Left ventricle myocardium superior (tissue), 1 donor: ENCODE data around the gene CD83. TPM values are rescaled to one million over a fixed set of nuclear protein-coding genes. Genes with fewer than 3 reads are reported as not detected.
A peak's percentile ranks its signal among the peaks of the same experiment; 100 is the strongest.

Experiments
- ATAC-seq: fragments of 200-7000 bp; cut with Tn5 transposase; one replicate; pipeline ENCODE4 v1.9.1; 2020; ENCODE audit warnings: mild to moderate bottlenecking, moderate library complexity
- DNase-seq: peaks from one replicate; pipeline ENCODE4 v3.0.0-alpha.2; 2020
- intact Hi-C: fragments of 100-400 bp; cut with micrococcal nuclease; formaldehyde crosslinking; loops from one replicate; pipeline ENCODE4 v1.11.0; 2022
- total RNA-seq: library from RNA; stranded (reverse); fragmentation: NEBNext Ultra II Directional; extraction: Animal tissue kit (Norgen Biotek cat#: 25700); gene quantifications from one replicate; pipeline ENCODE4 v1.2.1, GENCODE V29; 2021
- donor health status: DM: no; HTN: yes; CAD: no; lungs with severe emphysema.

CD83 gene
- total RNA-seq, 1 donor from 2014 or later, result 1.6 TPM

DNA sequence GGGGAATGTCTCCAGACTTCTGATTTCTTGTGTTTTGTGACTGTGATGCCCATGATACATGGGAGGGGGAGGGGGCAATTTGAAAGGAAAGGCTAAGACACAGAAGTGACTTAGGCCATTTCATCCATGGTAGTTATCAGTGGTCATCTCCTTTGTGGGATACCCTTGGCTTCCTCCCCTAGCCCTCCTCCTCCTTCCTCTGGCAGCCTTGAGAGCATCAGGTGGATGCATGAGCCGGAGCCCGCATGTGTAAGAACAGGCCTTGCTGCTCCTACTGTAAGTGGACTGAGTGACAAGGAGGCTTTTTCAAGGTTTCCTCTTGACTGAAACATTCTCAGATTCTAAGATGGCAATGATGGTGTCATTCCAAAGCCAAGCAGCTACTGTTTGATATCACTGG is 874 bp downstream of the CD83 start:
- DNase-seq, result no peak
- intact Hi-C loops, result no loop called here
- ATAC-seq, result no peak

DNA sequence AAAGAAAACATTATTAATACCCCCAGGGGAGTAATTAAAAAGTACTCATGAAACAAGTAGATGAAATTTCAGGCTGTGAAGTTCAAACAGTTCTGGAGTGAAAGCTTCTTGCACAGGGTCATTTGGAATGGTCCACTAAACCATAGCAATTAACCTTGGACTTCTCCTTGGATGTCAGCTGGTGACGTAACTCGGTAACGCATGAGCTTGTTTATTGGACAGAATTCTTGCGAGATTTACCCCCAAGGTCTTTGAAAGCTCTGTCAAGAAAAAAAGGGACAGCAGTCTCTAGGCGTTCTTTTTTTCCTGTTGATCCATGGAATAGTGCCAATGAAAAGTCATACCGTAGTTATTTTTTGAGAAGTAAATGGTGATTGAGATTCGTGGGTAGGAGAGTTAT is 2.2 kb downstream of the CD83 start:
- intact Hi-C loops, result no loop called here
- ATAC-seq (no peak), DNase-seq (no peak)

DNA sequence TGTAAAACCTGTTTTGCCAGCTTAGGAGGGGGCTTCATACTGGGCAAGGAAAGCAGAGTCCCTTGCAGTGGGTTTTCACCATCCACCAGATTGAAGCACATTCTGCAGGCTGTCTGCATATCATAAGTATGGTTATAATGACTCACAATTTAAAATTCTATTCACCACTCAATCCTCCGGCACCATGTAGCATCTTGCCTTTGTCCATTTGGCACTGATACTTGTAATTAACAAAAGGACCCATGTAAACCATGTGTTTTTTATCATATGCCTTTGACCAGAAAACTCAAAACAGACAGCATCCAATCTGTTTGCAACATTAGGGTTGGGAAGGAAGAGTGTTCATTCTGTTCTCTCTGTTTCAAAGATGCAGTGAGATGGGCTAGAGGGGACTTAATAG is 3.0 kb downstream of the CD83 start:
- intact Hi-C loops, result no loop called here
- ATAC-seq (no peak), DNase-seq (no peak)

DNA sequence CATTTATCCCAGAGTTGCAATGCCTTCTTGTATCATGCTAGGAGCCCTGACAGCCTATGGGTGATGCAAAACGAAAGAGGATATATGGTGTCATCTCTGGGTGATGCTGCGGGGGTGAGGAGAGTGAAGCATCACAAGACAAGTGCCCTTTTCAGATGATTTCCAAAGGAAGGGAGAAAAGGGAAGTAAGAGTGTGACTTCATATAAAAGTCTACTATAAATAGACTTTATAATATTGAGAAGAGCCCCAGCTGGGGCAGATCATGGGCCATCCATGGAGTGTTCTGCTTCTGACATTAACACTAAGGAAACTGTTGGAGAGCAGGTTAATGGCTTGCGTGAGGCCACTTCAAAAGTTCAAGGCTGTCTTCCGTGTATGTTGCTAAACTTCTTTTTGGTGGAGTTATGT is 4.4 kb downstream of the CD83 start:
- peak; percentile 26 for ATAC-seq
- DNase-seq, result no peak
- intact Hi-C loops, result no loop called here

DNA sequence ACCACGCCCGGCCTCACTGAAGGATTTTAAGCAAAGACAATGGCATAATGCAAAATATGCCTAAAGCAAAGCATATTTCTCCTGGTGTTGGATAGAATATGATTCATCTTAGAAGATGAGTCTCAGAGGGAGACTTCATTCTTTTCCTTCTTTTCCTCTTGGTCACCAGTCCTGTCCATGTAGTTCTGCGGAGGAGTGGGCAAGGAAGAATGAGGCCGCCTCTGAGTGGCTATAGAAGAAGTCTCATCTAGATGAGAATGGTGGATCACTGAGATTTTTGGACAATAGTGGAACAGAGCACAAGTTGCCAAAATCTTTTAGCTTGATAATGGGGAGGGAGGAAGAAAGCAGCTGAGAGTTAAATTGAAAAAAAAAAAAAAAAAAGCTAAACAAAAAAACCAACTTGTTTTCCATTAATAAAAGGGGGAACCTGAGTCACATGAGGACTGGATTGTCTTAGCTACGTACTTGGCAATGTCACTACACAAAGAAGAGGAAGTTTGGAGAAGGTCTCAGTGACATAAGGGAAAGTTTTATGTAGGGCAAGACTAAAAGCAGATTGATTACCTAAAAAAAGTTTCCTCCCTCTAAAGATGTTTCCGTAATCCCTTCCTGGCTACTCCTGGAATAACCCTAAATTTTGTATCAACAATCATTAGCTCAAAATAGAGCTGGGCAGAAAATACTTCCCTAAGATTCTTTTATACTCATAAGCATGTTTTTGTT is 6.0 kb downstream of the CD83 start:
- ATAC-seq (peak; percentile 44), DNase-seq (no peak)
- intact Hi-C loops, result no loop called here

DNA sequence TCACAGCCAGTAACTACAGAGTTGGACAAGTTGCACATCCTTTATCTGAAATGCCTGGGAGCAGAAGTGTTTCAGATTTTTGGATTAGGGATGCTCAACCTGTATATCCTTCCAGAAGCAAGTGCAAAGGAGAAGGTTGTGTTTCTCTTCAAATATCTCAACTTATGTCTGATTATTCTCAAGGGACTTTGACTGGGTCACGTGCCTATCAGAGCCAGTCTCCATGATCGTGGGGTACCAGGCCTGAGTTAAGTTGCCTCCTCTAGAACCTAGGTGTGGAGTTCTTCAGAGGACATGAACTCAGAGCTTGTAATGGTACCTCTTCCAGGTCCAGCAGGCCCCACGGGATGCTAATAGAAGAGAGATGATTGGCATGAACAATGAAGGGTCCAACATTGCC is 7.8 kb downstream of the CD83 start:
- intact Hi-C loops, result no loop called here
- DNase-seq (no peak), ATAC-seq (no peak)

DNA sequence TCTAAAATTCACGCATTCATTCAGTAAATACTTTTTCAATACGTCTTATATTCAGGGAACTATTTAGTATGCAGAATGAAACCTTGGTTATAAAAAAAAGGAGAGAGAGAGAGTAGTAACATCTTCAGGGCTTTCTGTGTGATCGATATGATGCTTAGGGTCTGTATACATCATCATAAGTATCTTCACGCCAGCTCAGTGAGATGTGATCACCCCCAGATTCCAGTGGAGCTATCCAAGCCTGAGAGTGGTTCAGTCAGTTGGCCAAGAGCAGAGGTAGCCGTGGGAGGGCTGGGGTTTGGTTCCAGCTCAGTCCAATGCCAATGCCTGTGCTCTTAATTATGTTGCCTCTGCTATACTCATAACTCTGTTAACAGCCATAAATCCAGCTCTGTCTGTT is 8.6 kb downstream of the CD83 start:
- intact Hi-C loops, result no loop called here
- no peak for ATAC-seq
- no peak for DNase-seq

DNA sequence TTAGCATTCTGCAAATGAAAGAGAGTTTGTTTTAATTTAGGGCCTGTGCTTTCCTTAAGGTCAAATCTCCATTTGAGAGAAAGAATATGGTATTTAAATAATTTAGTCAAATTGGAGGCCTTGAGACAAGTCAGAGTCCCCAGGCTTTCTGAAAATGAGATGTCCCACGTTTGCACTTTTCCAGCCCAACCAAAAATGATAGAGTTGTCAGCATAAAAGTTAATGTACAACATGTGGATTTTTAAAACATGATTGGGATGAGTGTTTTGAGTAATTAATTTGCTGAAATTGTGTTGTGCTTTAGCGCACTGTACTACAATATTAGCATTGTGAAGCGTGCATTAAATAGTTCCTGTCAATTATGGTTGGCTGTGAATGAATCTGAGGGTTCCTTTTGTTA is 10.0 kb downstream of the CD83 start:
- DNase-seq (no peak), ATAC-seq (no peak)
- intact Hi-C loops, result no loop called here

DNA sequence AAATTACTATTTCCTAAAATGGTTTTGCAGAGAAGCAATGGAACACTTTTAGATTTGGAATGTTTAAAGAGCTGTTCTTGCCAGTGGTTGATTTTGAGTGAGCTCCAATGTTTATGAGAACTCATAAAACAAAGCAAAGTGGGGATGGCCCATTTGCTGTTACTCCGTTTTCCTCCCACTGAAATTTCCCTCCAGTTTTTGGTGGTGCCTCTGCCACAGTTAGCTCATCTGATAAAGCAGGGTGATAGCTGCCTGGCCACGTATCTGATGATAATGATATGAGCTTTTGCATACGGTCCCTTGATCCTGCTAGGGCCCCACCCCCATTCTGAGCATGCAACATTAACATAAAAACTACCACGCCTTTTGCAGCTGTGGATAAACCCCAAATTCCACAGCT is 10.4 kb downstream of the CD83 start:
- DNase-seq, result no peak
- intact Hi-C loops, result no loop called here
- no peak for ATAC-seq

DNA sequence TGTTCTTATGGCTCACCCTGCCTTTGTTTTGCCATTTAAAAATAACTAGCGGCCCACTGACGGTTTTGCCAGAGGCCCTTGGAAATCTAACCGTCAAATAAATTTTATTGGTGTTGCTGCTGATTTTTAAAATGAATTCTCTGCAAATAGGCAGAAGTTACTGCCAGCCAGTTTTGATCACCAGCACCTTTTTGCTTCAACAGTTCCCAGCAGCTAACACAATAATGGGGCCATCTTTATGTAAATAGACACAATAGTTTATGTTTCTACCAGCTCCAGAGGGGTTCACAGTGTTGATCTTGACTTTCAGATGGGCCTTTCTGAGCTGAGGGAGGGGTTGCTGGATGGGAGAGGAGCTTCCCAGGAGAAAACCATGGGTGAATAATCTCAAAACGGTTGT is 11.2 kb downstream of the CD83 start:
- intact Hi-C loops, result no loop called here
- no peak for ATAC-seq
- no peak for DNase-seq

DNA sequence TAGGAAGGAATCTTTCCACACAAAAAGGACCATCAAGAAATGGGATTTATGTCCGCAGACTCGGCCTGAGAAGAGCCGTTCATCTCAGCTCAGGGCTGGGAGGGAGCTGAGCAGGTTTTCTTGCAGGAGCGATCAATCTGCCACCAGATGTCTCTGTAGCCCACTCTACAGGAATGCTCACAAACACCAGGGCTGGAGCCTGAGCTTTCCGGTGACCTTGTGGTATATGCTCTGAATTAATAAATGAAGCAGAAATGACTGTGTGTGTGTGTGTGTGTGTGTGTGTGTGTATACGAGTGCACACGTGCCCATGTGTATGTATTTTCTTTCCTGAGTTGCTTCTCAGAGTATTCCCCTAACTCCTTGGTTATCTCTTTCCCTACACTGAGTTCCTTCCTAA is 12.0 kb downstream of the CD83 start:
- intact Hi-C loops, result no loop called here
- DNase-seq, result peak; percentile 56
- ATAC-seq, result peak; percentile 96

DNA sequence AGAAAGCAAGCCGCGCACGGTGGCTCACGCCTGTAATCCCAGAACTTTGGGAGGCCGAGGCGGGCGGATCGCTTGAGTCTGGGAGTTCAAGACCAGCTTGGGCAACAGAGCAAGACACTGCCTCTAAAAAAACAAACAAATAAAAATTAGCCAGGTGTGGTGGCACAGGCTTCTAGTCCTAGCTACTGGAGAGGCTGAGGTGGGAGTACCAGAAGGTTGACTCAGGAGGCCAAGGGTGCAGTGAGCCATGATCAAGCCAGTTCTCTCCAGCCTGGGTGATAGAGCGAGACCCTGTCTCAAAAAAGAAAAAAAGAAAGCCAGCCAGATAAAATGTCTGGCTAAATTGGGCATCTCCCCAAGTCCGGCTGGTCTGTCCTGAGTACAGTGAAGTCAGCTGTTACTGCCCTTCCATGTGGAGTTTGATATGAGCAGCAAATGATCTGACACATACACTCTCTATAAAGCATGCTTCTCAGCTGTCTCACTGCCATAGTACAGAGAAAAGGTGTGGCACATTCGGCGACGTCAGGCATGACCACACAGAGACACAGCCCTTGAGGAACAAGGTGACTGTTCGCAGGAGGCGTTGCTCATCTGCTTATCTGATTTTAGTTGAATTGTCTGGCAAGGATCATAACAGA is 13.0 kb downstream of the CD83 start:
- no peak for ATAC-seq
- DNase-seq, result no peak
- intact Hi-C loops, result no loop called here

DNA sequence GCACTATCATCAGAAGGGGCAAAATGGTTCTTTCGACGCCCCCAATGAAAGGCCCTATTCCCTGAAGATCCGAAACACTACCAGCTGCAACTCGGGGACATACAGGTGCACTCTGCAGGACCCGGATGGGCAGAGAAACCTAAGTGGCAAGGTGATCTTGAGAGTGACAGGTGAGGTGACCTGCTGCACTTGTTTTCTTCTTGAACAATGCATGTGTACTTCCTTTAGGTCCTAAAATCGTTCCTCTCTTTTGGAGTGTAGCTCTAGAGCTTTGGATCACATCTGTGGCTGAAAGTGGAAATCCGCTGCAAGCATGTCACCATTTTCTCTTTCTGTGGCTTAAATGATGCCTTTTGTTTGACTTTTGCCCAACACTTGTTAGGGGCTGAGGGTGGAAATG is 14.0 kb downstream of the CD83 start:
- intact Hi-C loops, result no loop called here
- DNase-seq (no peak), ATAC-seq (no peak)

DNA sequence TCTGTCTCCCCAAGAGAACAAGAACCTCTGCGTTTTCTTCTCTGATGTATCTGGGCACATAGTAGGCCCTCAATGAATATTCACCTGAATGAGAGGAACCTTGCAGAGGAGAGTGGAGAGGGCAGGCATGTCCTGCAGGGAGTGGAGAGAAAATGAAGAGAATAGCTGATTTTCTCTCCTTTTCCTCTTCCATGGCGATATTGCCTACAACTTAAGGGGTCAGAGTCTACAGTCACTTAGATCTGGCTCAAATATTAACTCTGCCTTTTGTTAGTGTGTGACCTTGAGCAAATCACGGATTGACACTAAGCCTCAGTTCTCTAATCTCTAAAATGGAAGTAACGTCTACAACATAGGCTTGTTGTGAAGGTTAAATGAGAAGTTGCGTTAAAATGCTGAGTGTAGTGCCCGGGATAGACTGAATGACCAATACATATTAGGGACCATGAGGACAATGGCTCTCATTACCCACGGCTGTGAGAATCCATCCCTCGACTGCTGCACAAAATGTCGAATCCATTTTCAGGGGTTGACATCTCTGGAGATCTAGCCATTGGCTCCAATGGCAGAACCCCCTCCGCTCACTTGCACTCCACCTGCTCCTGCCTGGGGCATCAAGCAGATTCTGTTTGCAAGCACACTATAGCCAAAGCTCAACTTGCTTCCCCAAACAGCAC is 14.8 kb downstream of the CD83 start:
- ATAC-seq (no peak), DNase-seq (no peak)
- intact Hi-C loops, result no loop called here

DNA sequence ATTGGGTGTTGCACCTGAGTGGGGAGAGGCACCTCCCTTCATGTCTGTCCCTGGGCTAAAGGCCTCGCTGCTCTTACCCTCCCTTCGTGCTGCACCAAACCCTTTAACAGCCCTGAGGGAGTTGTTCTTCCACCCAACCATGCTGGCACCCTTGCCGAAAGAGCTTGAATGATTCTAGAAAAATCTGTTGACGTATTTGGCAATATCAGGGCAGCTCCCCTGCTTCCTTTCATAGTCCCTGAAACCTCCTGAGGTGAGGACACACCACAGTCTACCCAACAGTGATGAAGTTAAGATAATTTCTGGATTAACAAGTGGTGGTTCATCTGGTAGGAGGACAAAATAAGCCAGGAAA is 15.3 kb downstream of the CD83 start:
- ATAC-seq (no peak), DNase-seq (no peak)
- intact Hi-C loops, result no loop called here

DNA sequence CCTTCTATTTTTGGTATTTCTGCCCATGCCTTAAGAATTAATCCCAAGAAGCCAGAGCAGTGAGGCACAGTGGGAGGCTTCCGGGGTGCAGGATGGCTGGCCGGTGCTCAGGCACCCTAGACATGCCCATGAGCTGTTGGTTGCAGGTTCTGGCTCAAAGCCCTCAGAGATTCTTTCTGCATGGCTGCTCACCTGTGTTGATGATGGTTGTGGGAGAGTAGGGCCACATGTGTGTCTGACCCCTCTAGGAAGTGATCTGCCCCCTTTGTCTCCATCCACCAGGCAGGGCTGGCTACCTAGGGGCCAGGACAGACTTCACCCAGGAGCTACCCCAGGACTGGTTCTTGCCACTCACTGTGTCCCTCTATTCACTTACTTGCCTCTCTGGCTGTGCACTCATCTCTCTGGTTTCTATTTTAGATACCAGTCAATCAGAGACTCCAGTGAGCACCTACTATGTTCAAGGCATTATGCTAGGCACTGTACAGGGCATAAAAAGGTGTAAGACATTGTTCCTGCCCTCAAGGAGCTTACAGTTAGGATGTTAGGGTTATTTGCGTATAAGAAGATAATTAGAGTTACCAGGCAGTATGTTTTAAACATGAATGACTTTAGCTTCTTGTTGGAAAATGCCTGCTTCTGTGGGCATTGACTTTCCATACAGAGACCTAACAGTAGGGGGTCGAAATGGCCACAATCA is 16.8 kb downstream of the CD83 start:
- intact Hi-C loops, result no loop called here
- ATAC-seq (no peak), DNase-seq (no peak)

DNA sequence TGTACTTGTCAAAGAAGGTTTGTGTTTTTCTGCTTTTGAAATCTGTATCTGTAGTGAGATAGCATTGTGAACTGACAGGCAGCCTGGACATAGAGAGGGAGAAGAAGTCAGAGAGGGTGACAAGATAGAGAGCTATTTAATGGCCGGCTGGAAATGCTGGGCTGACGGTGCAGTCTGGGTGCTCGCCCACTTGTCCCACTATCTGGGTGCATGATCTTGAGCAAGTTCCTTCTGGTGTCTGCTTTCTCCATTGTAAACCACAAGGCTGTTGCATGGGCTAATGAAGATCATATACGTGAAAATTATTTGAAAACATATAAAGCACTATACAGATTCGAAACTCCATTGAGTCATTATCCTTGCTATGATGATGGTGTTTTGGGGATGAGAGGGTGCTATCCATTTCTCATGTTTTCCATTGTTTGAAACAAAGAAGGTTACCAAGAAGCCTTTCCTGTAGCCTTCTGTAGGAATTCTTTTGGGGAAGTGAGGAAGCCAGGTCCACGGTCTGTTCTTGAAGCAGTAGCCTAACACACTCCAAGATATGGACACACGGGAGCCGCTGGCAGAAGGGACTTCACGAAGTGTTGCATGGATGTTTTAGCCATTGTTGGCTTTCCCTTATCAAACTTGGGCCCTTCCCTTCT is 18.4 kb downstream of the CD83 start:
- DNase-seq (no peak), ATAC-seq (no peak)
- intact Hi-C loops, result no loop called here

DNA sequence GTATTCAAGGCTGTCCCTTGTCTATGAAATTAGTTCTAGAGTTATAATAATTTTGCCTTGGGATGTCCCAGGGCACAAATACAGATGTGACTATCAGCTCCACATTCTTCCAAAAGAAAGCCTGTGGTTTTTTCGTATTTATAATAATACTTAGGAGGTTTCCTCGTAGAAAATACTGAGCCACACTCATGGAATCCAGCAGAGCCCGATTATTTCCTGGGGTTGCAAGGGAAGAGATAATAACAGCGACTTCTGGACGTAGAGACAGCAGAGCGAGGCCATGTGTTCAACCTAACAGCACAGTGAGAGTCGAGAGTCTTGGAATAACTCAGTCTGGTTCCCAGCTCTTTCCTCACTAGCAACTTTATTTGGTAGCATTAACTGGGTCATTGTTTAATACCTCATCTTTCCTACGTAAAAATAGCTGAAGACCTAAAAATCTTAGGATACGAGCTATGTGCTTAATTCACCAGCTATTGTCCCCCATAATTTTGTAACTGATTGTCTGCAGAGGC is 21.2 kb downstream of the CD83 start:
- DNase-seq (no peak), ATAC-seq (no peak)
- intact Hi-C loops, result no loop called here

DNA sequence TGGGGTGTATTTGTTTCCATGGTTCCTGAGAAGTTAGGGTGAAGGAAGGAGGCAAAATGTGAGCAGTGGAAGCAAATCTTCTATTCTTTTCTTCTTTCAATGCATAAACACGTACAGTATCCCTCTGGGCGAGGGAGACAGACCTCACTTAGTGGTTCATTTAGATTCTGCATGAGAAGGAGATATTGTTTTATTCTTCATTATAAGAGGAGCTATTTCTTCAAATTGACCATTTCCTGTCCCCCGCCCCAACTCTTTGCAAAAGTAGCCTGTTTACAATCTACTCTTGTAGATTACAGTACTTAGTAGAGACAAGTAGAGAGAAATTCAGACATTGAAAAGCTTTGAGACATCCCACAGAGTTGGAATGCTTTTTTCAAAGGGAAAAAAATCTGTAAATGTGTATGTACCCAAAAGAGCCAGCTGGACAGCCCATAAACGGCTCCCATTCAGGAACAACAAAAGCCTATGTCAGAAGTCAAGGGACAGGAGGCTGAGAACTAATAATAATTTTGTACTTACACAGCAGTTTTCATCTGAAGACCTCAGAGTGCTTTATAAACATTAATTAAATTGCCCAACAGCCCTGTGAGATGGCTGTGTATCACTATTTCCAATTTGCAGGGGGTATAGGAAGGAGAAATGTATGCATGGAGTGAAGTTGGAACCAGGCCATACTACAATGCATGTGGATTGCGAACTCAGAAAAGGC is 23.9 kb downstream of the CD83 start:
- DNase-seq, result no peak
- no peak for ATAC-seq
- intact Hi-C loops, result loop anchor here (10.0 kb wide), 1 partner anchor 237 kb away; no protein-coding TSS in a partner anchor
